Measurements from ENCODE around the gene AGAP1.
"Not testable (repeated sequence)": the region's sequence is repeated elsewhere in the genome, so short reads cannot be mapped to it uniquely, and the experiment has no call there.

Gene AGAP1

DNA sequence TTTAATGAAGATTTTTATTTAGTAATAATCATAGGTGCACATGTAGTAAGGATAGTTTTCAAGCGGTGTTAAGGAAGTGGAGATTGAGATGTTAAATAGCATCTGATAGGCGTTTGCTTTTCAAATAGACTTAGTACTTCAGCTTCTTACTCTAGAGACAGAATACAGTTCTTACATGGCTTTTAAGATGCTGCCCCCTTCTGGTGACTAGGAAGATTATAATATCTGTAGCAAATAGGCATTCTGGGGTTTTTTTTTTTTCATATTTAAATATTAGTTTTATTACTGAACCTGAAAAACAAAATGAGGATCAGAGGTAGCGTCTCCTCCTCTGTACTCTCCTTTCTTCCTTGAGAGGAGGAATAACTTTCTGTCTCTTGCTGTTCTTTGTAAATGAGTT lies 100.2 kb downstream of the AGAP1 start:
- DNase-seq, result peak in 1 of 5 experiments; percentile 62

DNA sequence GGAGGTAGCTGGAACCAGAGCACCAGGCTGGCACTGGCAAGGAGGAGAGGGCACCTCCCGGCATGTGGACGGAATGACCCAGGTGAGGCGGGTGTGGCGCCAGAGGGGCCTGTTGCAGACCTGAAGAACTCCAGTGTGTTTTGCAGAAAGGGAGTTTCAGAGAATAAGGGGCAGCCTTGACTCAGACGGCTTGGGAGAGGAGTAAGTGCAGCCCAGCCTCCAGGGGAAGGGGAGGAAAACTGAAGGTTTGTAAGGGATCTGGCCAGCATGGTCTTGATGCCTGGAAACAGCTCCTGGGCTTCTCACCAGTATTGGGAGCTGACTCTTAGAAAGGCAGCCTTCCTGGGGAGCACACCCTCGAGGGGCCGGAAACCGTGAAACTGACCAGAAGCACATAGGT lies 101.1 kb downstream of the AGAP1 start:
- no peak for DNase-seq

DNA sequence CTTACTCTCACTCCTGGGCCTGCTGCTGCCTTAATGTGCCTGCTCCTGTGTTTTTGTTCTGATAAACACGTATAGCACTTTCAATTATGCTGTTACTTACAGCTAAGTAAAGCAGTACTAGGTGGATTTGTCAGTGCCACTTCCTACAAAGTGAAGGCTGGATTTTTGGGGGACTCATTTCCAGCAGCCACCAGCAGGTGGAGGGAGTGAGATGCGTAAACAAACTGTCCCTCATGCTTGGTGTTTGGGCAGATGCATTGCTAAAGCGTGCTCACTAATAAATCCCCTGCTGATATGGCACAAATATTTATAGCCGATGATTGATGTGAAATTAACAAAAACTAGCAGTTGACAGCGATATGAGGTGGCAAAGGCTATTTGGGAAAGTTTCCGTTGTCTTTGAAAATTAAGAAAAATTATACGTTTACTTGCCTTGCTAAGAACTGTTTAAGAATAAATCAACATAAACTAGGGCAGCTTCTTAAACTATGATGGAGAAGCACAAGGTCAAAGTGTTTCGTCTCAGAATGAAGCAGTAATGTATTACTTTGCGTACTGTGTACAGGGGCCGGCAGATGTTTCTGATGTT lies 101.7 kb downstream of the AGAP1 start:
- peak in 2 of 5 experiments; percentile 12 to 45 for DNase-seq

DNA sequence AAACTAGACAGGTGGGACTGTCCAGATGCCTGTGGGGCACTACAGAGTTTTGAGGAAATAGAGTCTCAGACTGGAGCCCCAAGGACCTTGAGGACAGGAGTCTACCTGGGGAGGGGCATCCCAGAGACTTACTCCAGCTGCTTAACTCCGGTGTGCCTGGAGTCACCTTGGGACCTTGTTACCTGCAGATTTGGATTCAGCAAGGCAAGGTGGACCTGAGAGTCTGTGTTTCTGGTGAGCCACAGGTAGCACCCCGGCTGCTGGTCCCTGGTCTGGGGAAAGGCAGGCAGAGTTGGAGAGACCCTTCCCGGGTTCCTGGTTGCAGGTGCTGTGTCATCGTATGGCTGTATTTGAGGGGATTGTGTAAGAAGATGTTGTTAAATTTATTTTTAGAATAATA lies 102.4 kb downstream of the AGAP1 start:
- DNase-seq, result no peak

DNA sequence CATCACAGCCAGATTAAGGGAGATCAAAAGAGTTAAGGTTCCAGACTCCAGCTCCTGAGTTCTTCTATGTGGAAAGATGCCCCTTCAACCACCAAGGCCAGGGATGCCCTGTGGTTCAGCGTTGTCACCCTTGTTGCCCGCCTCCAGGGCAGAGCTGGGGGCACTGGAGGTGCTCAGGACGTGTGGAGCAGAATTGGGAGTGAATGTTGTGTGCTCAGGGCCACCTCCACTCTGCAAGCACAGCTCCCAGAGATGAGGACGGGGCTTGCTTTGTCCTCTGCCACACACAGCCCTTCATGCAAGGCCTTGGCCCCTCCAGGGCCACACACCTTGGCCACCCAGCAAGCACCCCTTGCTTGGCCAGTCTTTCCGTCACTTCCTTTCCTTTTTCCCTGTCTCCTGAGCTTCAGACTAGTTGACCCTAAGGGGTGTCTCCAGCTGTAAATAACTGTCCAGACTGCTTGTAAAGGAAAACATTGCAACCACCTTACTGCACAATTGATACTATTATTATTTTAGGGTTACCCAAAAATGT lies 103.3 kb downstream of the AGAP1 start:
- no peak for DNase-seq

DNA sequence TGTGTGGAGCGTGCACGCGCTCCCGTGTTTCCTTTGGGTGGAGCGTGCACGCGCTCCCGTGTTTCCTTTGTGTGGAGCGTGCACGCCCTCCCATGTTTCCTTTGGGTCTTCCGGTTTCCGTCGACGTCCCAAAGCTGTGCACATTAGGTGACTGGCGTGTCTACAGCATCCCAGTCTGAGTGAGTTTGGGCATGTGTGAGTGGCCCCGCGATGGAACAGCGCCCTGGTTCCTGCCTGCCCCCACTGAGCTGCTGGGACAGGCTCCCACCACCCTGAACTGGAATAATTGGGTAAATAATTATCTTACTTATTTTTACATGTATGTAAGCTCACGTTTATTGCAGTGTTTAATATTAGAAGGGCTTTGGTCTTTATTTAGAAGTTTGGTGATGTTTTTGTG lies 104.2 kb downstream of the AGAP1 start:
- DNase-seq, result no peak

DNA sequence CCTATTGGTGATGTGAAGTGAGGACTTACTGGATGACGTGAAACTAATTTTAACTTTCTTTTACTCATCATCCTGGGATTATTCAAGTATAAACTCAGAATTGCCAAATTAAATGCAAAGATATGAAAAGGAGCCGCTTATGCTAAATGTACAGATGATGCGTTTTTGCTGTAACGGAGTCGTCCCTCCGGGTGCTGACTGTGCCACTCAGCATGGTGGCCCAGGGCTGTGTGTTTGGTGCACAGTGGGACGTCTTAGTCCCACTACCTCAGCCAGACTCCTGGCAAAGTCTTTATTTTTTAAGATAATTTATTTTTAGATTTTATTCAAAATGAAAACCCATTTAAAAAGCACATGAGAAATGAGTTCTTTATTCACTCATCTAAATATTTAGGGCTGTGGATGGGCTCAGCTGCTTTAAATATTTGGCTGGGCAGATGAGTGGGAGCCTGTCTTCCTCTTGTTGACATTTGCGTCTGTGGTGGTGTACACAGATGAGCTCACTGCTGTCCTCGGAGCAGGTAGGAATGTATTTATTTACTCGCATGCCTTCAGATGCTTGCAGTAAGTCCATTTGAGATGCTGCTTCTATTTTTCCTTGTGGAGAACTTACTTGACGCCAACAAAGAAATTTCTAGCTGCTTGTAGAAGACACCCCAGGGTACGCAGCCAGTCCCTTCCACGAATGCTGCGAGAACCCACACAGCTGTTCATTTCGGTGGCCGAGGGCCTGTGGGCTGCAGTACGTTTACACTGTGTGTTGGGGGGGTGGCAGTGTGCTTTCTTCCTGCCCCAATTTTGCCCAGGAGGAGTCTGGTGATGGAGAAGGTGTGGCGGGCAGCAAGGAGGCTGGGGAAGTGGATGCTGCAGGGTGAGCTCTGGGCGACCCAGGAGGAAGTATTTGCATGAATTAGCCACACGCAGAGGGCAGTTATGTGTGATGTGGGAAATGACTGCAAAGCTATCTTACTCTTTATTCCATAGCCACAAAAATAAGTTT lies 105.0 kb downstream of the AGAP1 start:
- no peak for DNase-seq

DNA sequence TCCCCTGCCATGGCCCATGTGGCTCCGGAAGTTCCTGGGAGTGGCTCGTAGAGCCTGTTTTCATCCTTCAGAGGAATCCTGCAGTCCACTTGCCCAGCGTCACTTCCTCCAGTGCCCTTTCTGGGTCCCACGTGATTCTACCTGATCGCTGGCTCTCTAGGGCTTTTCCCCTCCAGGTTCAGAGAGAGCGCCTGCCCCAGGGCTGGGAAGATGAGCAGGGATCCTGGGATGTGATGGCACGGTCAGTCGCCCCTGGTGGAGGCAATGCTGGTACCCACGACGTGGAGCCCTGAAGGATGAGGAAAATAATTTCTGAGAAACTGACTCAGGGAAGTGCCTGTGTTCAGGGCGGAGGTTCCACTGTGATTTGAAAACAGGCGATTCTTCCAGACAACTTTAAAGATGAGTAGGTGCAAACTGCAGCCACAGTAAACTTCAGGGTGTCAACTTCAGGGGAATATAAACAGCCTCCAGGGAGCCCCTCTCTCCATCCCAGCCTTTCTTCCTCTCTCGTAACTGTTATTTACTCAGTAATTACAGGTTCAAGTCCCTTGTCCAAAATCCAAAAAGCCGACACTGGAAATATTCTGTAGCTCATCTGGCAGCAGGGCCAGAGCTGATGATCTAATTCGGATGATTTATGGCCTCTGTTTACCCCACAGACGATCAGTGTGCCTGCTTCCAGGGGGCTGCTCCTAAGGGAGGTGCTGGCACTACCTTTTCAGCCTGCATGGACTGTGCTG lies 105.9 kb downstream of the AGAP1 start:
- no peak for DNase-seq

DNA sequence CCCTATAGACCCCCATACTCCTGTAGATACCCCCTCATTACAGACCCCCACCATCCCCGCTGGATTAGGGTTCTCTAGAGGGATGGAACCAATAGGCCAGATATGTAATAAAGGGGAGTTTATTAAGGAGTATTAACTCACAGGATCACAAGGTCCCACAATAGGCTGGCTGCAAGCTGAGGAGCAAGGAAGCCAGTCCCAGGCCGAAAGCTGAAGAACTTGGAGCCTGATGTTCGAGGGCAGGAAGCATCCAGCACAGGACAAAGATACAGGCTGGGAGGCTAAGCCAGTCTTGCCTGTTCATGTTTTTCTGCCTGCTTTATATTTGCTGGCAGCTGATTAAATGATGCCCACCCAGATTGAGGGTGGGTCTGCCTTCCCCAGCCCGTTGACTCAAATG lies 106.6 kb downstream of the AGAP1 start:
- no peak for DNase-seq

DNA sequence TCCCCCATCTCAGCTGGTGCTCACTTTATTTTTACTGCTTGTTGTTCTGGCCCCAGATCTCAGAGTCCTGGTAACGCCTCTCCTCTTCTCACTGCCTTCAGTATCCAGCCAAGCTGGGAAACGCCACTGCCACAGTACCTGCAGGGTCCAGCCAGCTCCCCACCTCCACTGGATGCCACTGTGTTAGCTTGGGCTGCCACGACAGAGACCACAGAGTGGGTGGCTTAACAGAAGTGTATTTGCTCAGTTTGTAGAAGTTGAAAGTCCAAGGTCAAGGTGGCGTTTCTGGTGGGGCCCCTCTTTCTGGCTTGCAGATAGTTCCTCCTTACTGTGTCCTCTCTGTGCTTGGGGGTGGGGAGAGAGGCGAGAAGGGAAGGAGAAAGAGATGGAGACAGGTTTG lies 107.1 kb downstream of the AGAP1 start:
- no peak for DNase-seq

DNA sequence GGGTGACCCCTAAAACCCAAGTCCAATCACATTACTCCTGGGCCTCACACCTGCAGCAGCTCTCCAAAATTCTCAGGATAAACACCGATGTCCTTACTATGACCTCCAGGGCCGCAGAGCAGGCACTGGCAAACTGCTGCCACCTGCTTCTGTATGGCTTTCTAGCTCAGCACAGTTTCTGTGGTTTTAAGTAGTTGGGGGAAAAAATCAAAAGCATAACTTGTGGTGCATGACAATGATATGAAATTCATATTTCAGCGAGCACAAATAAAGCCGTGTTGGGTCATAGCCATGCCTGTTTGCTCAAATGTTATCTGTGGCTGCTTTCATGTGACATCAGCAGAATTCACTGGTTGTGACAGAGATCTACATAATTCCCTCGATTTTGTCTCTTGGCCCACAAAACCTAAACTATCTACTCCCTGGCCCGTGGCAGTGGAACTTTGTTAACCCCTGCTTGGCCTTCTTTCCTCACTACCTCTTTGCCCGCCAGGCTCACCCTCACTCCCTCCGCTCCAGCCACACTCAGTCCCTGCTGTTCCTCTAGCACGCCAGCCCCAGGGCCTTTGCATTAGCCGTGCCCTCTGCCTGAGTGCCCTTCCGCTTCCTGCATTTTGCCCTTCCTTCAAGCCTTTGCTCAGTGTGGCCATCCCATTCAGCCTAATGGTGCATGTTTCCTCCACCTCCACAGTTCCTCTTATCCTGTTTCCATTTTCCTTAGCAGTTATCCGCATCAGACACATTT lies 108.3 kb downstream of the AGAP1 start:
- DNase-seq, result no peak

DNA sequence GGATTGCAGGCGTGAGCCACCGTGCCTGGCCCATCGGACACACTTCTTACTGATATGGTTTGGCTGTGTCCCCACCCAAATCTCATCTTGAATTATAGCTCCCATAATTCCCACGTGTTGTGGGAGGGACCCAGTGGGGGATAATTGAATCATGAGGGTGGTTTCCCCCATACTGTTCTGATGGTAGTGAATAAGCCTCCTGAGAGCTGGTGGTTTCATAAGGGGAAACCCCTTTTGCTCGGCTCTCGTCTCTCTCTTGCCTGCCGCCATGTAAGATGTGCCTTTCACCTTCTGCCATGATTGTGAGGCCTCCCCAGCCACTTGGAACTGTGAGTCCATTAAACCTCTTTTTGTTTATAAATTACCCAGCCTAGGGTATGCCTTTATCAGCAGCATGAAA lies 109.1 kb downstream of the AGAP1 start:
- not testable (repeated sequence) for DNase-seq

DNA sequence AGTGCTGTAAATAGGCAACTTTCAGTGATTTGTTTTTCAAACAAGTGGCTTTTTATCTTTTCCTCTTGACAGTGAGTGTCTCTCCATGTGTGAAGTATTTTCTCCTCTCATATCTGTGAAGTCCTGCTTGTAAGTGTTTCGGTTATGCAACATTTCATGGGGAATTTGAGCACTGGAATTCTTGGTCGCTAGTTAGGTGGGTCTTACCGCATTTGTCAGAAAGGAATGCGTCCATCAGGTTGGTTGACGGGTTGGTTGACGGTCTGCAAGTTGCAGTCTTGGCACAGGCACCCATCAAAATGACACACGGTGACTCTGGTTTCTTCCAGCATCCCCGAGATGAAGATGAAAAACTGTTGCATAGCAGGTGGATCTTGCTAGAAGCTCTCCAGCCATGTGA lies 109.8 kb downstream of the AGAP1 start:
- no peak for DNase-seq

DNA sequence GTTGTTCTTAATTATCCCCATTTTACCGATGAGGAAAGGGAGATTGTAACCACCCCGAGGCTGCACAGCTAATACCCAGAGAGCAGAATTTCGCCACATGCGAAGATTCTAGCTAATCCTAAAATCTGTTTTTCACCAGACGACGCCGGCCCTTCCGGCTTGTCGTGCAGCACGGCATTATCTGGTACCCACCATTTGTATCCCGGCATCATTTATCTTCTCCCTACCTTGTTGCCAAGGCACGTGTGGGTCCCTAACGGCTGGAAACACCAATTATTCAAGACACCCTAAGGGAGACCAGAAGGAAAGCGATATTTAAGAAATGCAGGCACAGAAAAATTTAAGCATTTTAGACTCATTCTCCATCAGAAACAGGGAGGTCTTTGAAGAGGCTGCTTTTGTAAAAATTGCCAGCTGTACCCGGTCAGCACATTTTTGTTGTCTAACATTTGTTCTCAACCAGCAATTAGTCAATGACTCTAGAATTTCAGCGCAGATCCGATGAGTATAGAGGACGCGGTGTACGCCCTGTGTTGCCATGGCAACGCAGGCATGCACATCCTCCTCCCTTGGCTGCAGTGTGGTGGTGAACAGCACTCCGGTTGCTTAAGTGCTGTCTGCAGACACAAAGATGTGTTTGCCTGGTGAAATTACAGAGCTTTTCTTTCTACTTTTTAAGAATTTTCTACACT lies 111.6 kb downstream of the AGAP1 start:
- peak in 2 of 5 experiments; percentile 14 to 33 for DNase-seq

DNA sequence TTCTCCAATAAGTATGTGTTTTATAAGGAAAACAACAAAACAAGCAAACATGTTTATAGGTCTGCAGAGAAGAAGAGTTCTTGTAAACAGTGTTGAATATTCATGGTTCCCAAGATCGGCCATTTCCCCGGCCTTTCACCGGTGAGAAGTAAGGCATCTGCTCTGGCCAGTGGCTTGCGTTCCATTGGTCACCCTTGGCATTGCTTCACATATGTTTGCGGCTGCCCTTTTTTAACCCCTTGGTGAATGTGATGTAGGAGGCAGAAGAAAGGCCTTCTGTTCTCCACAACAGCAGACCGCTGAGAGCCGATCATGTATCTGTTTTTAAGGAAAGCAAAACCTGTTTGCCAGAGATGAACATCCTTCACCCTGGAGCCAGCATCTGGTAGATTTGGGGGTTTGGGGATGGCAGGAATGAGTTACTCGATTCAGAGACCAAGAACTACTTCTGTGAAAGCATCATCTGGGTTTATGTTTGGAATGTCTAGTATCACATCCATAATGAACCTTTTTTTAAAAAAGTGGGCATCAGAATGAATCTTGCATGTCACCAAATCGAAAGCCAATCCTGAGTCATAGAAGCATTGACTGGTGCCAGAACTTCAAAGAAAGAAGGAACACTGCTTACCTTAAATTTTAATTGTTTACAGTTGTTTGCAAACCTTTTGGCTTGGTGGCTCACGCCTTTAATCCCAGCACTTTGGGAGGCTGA lies 112.3 kb downstream of the AGAP1 start:
- no peak for DNase-seq

DNA sequence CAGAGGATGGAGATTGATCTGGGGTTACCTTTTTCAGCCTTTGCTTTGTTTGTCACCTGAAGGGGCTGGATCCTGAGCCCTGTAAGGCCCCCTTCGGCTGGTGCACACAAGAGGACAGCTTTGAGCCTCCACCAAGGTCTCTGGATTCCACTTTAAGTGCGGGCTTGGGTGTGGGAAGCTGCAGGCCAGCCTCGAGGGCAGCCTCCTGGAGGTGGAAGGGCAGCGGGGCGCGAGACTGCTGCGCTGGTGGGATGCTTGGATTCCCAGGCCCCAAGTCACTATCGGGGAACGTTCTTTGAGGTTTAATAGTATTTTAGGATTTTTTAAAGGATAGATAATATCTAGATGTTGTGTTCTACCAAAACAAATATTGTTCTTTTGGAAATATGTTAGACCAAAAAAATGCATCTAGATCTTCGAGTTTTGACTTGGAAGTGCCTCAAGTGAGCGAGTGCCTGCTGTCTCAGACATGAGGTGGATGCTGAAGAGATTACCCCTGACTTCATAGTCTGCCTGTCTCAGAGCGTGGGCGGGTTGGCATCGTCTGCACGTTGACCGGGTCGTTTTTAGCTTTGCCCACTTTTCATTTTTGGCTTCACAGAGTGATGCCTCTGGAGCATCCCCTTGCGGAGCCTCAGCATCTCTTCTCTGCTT lies 113.8 kb downstream of the AGAP1 start:
- DNase-seq, result no peak

DNA sequence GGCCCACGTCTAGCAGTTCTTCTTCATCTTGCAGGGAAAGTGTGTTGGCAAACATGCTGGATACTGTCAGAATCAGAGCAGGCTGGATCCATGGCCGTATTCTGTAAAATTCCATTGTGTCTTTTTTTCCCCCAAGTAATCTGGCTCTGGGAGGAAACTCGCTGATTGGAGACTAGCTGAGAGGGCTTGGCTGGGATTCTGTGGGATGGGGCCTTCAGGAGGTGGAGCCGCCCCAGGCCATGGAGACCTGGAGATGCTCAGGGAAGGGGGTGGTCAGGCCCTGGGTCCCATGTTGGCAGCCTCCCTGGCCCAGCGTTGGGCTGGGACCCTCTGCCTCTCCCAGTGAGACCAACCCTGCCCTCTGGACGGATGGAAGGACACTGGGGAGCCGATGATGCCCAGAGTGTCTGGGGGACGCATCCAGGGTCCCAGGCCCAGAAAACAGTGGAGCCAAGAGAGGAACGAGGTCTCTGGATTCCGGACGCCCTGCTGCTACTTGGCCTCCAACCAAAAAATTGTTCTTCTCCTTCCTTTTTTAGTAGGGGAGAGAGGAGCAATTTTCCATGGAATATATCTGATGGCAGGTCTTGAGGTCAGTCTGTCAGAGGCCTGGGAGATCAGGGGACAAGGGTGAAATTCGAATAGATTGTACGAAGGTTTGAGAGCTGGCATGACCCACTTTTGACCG lies 114.5 kb downstream of the AGAP1 start:
- no peak for DNase-seq

DNA sequence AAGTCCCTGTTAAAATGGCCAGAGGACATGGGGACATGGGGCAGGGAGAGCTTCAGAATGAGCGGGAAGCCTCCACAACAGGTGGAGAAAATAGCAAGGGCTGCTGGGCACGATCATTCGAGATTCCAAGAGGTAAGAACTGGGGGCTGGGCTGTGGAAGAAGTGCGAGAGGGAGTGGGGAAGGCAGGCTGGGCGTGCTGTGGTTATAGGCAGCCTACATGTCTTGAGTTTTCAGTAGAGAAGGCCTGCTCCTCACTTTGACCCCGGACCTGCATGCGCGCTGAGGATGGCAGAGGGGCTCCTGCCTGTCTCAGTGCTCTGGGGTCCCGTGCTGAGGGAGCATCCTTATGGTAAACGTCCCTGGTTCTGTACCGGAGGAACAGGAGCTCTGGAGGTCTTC lies 115.5 kb downstream of the AGAP1 start:
- no peak for DNase-seq

DNA sequence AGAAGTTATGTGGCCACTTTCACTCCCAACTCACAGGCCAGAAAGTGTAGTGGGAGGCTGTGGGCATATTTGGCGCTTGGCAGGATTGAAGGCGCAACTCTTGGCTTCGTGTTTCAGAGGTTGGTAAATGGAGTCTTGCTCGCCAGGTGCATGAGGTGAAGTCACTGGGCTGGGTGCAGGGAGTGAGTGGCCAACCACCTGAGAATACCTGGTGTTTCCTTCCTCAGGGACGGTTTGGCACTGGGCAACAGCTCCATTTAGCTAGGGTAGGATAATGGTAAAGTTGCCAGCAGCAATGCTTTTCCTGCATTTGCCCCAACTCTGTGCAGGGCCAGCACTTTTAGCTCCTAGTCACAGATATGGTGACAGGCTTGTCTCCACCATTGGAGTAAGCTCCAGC lies 115.9 kb downstream of the AGAP1 start:
- DNase-seq, result no peak

DNA sequence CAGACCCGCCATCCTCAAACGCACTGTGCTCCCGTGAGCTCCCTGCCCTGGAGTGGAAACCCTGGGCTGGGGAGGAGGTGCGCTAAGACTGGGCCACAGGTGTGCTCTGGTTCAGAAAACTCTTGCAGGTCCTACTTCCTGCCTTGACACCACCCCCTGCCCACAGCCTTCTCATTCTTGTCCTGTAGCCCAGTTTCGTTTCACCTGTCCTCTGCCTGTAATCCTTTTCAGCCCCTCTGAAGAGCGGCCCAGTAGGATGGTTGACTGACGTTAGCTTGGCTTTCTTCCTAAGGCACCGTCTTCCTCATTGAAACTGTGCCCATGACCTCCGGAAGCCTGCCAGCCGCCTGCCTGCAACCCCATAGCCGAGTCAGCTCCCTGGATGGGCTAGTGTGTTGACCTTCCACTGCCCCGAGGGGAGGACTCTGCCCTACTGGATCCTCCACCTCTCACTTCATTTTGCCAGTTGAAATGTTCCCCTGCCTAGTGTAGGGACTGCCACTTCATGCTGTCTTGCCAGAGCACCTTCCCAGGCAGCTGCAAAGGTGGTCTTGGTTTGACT lies 116.9 kb downstream of the AGAP1 start:
- DNase-seq, result no peak

Measured in T-helper 2 cell (primary cell).